Inferior parietal cortex (tissue), 1 donor: Measurements from ENCODE around the gene ADORA1.

Experiments used
- DNase-seq: peaks from one replicate; pipeline ENCODE4 v3.0.0-alpha.2; 2016; ENCODE audit errors: extremely low spot score

The ADORA1 gene

GRCh38 chr1:203211812-203212211 lies 84.3 kb downstream of the ADORA1 start:
- no peak for DNase-seq

GRCh38 chr1:203213126-203213525 lies 85.6 kb downstream of the ADORA1 start:
- no peak for DNase-seq

- DNase-seq, result no peak
Observed at GRCh38 chr1:203214871-203215270, 87.3 kb downstream of the ADORA1 start.

- DNase-seq, result no peak
Observed at GRCh38 chr1:203215573-203215972, 88.0 kb downstream of the ADORA1 start.

GRCh38 chr1:203216274-203217138 lies 89.0 kb downstream of the ADORA1 start:
- peak; percentile 95 for DNase-seq
